ENCODE data around the gene MGLL.

Gene MGLL

DNA sequence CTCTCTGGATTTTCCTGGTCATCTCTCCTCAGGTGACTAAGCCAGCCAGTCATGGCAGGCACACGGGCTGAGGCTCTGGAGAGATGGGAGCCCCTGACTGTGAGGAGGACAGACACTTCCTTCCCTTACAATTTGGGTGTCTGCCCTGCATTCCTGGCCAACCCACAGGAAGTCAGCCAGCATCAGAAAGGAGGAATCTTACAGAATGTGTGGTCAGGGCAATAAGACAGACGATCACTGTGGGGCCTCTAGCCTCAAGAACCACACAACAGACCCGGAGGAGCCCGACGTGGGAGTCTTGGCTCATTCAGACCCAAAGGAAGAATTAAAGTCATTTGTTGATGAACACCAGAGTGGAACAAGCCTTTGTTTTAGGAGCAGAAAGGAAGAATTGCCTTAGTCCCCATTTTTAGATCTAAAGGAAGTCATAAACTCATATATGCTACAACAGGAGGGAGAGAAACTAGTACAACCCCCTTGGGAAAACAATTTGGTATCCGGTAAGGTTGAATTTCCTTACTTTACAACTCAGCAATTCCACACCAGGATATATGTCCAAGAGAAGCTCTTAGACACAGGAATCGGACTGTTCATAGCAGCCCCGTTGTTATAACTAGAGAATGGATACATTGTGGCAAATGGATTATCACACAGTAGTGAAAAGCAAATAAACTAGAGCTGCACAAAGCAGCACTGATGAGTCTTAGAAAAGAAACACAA is 87.4 kb downstream of the MGLL start:
- H3K4me3 ChIP-seq (ENCODE audit: low read length): no peak overlapping the region
- peaks cover 54% of the 10 kb centered on the region for H3K4me1 ChIP-seq (ENCODE audit: control insufficient read depth, insufficient read depth, low read length)
- no peaks in the 10 kb centered on the region for H3K27me3 ChIP-seq (ENCODE audit: control insufficient read depth, insufficient read depth, low read length)
- H3K36me3 ChIP-seq (ENCODE audit: control insufficient read depth, insufficient read depth, low read length): no peaks in the 10 kb centered on the region
- H3K9ac ChIP-seq (ENCODE audit: low read length): peak overlapping the region; percentile 24
- no peaks in the 10 kb centered on the region for H3K9me3 ChIP-seq (ENCODE audit: control insufficient read depth, low read length)

DNA sequence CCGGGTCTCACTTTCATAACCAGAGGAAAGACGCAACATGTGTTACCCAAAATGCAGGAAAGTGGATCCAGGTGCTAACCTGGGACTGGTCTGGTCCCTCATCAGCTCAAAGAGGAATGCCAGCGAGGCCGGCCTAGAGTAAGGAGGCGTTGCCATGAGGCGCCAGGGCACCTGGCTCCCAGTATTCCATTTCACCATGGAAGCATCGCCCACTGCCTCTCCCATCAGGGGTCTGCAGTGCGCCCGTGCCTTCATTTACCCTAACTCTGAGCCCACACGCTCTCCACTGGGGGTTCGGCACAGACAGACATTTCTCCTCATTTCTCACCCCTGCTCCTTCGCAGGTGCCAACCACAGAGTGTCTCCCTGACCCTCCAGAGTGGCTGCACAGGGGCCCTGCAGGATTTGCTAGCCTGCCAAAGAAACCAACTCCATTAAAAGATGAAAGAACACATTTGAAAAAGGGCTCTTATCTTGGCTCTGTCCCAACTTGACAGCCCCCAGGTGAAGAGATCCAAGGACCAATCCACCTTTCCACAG is 88.1 kb downstream of the MGLL start:
- Histone ChIP-seq H3K4me1 (ENCODE audit: control insufficient read depth, insufficient read depth, low read length) (peaks cover 51% of the 10 kb centered on the region), H3K4me3 (ENCODE audit: low read length) (no peak overlapping the region), H3K9ac (ENCODE audit: low read length) (no peak overlapping the region)

DNA sequence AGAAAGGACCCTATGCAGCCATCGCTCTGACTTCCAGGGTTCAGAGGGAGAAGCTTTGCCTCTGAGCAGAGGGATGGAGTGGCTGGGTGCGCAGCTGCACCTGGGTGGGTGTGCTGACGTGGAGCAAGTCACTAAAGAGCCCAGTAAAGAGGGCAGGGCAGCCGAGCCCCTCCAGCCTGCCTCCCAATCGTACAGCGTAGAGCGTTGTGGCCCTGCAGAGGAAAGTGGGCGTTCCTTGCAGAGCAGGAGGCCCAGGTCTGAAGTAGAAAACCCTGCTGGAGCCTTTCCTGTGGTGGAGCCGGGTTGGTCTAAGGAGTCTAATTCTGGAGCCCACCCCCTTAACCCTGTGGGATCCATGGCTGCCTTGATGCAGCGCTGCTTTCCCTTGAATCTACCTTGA is 88.5 kb downstream of the MGLL start:
- Histone ChIP-seq H3K4me3 (ENCODE audit: low read length) (no peak overlapping the region), H3K9ac (ENCODE audit: low read length) (no peak overlapping the region), H3K9me3 (ENCODE audit: control insufficient read depth, low read length) (no peaks in the 10 kb centered on the region), H3K27me3 (ENCODE audit: control insufficient read depth, insufficient read depth, low read length) (no peaks in the 10 kb centered on the region), H3K4me1 (ENCODE audit: control insufficient read depth, insufficient read depth, low read length) (peaks cover 46% of the 10 kb centered on the region), H3K36me3 (ENCODE audit: control insufficient read depth, insufficient read depth, low read length) (no peaks in the 10 kb centered on the region)

More for the DNA sequence above, 88.1 kb downstream of the MGLL start:
- Histone ChIP-seq H3K36me3 (ENCODE audit: control insufficient read depth, insufficient read depth, low read length) (no peaks in the 10 kb centered on the region), H3K9me3 (ENCODE audit: control insufficient read depth, low read length) (no peaks in the 10 kb centered on the region), H3K27me3 (ENCODE audit: control insufficient read depth, insufficient read depth, low read length) (no peaks in the 10 kb centered on the region)

DNA sequence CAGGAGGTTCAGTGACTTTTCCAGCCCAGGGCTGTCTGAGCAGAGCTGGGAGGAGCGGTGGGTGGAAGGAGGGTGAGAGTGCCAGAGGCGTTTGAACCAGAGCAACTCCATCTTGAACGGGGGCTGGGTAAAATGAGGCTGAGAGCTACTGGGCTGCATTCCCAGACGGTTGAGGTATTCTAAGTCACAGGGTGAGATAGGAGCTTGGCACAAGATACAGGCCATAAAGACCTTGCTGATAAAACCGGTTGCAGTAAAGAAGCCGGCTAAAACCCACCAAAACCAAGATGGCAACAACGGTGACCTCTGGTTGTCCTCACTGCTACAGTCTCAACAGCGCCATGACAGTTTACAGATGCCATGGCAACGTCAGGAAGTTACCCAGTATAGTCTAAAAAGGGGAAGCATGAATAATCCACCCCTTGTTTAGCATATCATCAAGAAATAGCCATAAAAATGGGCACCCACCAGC is 89.4 kb downstream of the MGLL start:
- Histone ChIP-seq H3K4me3 (ENCODE audit: low read length) (no peak overlapping the region), H3K36me3 (ENCODE audit: control insufficient read depth, insufficient read depth, low read length) (no peaks in the 10 kb centered on the region), H3K9ac (ENCODE audit: low read length) (no peak overlapping the region), H3K27me3 (ENCODE audit: control insufficient read depth, insufficient read depth, low read length) (no peaks in the 10 kb centered on the region), H3K9me3 (ENCODE audit: control insufficient read depth, low read length) (no peaks in the 10 kb centered on the region), H3K4me1 (ENCODE audit: control insufficient read depth, insufficient read depth, low read length) (peaks cover 37% of the 10 kb centered on the region)

DNA sequence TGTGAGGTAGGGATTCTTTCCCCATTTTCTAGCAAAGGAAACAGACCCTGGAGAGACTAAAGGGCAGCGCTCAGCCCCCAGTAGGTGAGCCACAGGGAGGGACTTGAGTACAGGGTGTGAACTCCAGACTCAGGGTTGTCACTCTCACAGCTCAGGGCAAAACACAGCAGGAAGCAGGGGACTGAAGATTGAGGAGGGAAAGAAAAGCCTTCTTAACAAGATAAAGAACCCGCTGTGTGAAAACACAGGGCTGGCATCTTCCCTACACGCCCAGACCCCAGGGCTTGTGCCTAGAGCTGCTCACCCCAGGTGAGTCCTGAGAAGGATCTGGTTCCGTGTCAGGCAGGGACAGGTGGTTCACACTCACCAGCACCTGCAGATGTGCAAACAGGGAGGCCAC is 90.0 kb downstream of the MGLL start:
- Histone ChIP-seq H3K4me1 (ENCODE audit: control insufficient read depth, insufficient read depth, low read length) (peaks cover 32% of the 10 kb centered on the region), H3K4me3 (ENCODE audit: low read length) (no peak overlapping the region), H3K9me3 (ENCODE audit: control insufficient read depth, low read length) (no peaks in the 10 kb centered on the region), H3K36me3 (ENCODE audit: control insufficient read depth, insufficient read depth, low read length) (no peaks in the 10 kb centered on the region), H3K9ac (ENCODE audit: low read length) (no peak overlapping the region), H3K27me3 (ENCODE audit: control insufficient read depth, insufficient read depth, low read length) (no peaks in the 10 kb centered on the region)

DNA sequence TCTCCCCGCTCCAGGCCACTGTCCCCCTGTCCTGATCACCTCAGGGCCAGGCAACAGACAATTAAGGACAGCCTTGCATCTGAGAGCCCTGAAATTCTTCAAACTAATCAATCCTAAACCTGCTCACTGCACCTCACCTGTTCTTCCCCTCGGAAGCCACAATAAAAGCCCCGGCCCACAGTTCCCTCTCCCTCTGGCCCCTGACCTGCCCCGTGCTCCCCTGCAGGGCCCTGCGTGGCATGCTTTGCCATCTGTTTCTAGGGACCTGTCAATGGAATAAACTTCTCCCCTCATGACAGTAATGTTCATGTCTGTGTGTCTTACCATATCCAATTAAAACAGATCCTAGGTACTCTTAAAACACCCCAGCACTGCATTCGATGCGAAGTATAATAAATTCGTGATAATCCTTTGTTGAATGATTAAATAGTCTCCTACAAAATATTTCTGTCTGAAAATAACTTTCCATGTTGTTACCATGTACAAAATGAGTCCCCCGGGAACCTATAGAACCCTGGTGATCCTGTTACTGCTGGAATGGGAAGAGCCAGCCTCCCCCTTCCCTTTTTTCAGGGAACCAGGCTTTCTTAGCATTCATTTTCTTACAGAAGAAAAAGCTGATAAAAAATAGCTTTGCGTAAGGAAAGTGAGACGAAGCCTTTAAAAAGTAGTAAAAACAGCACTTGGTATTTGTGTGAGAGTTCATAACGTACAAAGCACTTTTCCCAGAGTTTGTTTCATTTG is 90.6 kb downstream of the MGLL start:
- no peaks in the 10 kb centered on the region for H3K27me3 ChIP-seq (ENCODE audit: control insufficient read depth, insufficient read depth, low read length)
- peaks cover 27% of the 10 kb centered on the region for H3K4me1 ChIP-seq (ENCODE audit: control insufficient read depth, insufficient read depth, low read length)
- H3K9me3 ChIP-seq (ENCODE audit: control insufficient read depth, low read length): no peaks in the 10 kb centered on the region
- H3K36me3 ChIP-seq (ENCODE audit: control insufficient read depth, insufficient read depth, low read length): no peaks in the 10 kb centered on the region
- no peak overlapping the region for H3K9ac ChIP-seq (ENCODE audit: low read length)
- no peak overlapping the region for H3K4me3 ChIP-seq (ENCODE audit: low read length)

DNA sequence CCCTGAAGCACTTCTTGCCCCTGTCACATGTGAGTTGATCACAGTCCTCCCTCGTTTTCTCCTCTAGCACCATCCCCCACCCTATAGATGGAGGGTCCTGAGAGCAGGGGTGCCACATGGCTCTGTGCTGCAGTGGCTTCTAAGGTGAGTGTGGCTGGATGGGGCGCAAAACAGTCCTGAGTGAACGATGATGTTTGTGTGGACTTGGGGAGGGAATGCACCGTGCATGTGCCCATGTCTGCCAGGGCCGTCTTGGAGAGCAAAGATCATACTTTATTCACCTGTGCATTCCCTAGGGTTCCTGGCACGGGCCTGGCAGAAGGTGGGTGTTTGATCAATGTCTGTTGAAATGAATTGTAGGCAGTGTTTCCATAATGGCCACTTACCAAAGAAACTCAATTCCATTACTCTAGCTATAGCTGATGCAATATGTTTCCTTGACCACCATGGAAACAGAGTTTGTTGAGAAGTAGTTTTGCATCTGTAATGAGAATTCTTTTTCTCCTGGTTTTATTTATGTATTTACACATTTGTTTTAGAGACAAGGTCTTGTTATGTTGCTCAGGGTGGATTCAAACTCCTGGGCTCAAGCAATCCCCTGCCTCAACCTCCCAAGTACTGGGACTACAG is 91.5 kb downstream of the MGLL start:
- Histone ChIP-seq H3K9me3 (ENCODE audit: control insufficient read depth, low read length) (no peaks in the 10 kb centered on the region), H3K4me3 (ENCODE audit: low read length) (no peak overlapping the region), H3K36me3 (ENCODE audit: control insufficient read depth, insufficient read depth, low read length) (no peaks in the 10 kb centered on the region), H3K27me3 (ENCODE audit: control insufficient read depth, insufficient read depth, low read length) (no peaks in the 10 kb centered on the region), H3K9ac (ENCODE audit: low read length) (no peak overlapping the region), H3K4me1 (ENCODE audit: control insufficient read depth, insufficient read depth, low read length) (peaks cover 17% of the 10 kb centered on the region)

DNA sequence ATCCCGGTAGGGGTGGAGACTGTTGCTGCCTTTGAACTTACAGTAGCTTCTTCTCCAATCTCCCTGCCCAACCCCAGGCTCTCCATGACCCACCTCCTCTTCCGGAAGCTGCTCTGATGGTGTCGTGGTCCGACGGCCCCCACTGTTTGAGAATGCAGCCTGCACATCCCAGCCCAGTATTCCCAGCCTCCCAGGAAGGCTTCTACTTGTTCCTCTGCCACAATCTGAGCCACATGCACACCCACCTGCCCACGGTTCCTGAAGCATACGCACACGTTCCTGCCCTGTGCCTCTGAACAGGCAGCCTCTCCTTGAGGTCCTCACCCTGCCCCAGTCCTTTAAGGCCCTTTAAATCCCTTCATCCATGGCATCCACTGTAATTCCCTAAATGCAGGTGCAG is 92.1 kb downstream of the MGLL start:
- no peak overlapping the region for H3K9ac ChIP-seq (ENCODE audit: low read length)
- peaks cover 11% of the 10 kb centered on the region for H3K4me1 ChIP-seq (ENCODE audit: control insufficient read depth, insufficient read depth, low read length)
- no peaks in the 10 kb centered on the region for H3K27me3 ChIP-seq (ENCODE audit: control insufficient read depth, insufficient read depth, low read length)
- no peaks in the 10 kb centered on the region for H3K36me3 ChIP-seq (ENCODE audit: control insufficient read depth, insufficient read depth, low read length)
- no peak overlapping the region for H3K4me3 ChIP-seq (ENCODE audit: low read length)
- no peaks in the 10 kb centered on the region for H3K9me3 ChIP-seq (ENCODE audit: control insufficient read depth, low read length)

DNA sequence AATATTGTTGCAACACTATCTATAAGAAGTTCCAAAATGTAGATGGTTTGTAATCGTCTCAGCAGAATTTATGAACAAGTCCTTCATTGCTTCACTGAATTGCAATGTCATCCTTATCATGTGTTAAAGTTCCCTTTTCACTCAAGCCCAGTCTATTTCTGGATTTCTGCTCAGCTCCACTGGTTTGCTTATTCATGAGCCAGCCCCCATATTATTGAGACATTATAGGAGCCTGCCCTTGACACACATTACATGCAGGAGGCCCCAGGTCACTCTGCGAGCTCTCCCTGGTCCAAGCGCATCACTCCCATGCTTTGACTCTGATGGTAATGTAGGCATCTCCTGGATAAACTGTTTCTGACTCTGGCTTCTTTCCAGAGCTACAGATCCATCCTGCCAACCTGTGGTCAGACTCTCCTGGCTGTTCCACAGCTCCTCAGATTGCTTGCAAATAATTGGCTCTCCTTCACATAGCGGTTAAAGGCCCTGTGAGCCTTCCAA is 92.7 kb downstream of the MGLL start:
- Histone ChIP-seq H3K4me3 (ENCODE audit: low read length) (no peak overlapping the region), H3K27me3 (ENCODE audit: control insufficient read depth, insufficient read depth, low read length) (no peaks in the 10 kb centered on the region), H3K4me1 (ENCODE audit: control insufficient read depth, insufficient read depth, low read length) (peaks cover 6% of the 10 kb centered on the region), H3K9me3 (ENCODE audit: control insufficient read depth, low read length) (no peaks in the 10 kb centered on the region), H3K36me3 (ENCODE audit: control insufficient read depth, insufficient read depth, low read length) (no peaks in the 10 kb centered on the region), H3K9ac (ENCODE audit: low read length) (no peak overlapping the region)

DNA sequence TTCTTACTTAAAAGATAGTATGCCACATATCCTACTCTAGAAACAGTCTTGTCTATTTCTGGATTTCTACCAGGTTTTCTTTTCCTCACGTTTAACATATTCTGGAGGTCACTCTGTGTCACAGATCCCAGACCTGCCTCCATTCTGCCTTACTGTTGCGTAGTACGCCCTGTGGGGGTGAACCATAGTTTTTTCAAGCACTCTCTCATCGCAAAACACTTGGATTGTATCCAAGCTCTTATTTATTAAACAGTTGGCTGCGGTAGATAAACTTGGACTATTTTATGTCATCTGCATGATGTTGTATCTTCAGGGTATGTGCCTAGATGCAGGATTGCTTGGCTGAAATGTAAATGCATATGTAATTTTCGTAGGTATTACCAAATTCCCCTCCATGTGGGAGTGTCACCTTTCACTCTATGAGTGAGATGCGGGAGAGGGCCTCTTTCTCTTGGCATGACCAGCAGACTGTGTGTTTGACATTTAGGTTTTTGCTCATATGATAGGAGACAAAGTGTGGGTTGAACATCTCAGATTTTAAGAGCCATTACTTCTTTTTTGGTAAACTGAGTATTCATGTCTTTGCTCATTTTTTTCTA is 93.8 kb downstream of the MGLL start:
- no peaks in the 10 kb centered on the region for H3K27me3 ChIP-seq (ENCODE audit: control insufficient read depth, insufficient read depth, low read length)
- H3K4me1 ChIP-seq (ENCODE audit: control insufficient read depth, insufficient read depth, low read length): no peaks in the 10 kb centered on the region
- H3K36me3 ChIP-seq (ENCODE audit: control insufficient read depth, insufficient read depth, low read length): no peaks in the 10 kb centered on the region
- no peaks in the 10 kb centered on the region for H3K9me3 ChIP-seq (ENCODE audit: control insufficient read depth, low read length)
- H3K9ac ChIP-seq (ENCODE audit: low read length): no peak overlapping the region
- H3K4me3 ChIP-seq (ENCODE audit: low read length): no peak overlapping the region

DNA sequence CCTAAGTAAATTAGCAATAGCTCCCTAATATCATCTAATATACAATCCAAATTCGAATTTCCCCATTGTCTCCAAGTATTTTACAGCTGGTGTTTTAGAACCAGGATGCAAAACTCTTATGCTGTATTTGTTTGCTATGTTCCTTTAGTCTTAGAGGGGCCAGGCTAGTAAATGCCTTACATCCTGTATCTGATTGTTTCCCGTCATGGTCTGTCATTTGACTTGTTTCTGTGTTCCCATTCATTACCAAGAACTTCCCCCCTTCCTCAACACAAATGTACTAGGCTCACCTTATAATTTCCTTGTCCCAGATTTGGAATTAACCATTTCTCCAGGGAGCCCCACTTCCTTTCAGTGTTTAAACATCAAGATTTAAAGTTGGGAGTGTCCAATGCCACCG is 95.4 kb downstream of the MGLL start:
- H3K4me1 ChIP-seq (ENCODE audit: control insufficient read depth, insufficient read depth, low read length): peaks cover 6% of the 10 kb centered on the region
- no peaks in the 10 kb centered on the region for H3K27me3 ChIP-seq (ENCODE audit: control insufficient read depth, insufficient read depth, low read length)
- no peaks in the 10 kb centered on the region for H3K36me3 ChIP-seq (ENCODE audit: control insufficient read depth, insufficient read depth, low read length)
- H3K9ac ChIP-seq (ENCODE audit: low read length): no peak overlapping the region
- no peak overlapping the region for H3K4me3 ChIP-seq (ENCODE audit: low read length)
- H3K9me3 ChIP-seq (ENCODE audit: control insufficient read depth, low read length): no peaks in the 10 kb centered on the region
